GM12878 (cell line): ENCODE measurements around the gene FBN2. TPM values are rescaled to one million over a fixed set of nuclear protein-coding genes. Genes with fewer than 3 reads are reported as not detected.

ENCODE experiments used
- ATAC-seq: fragments of 200-7000 bp; cut with Tn5 transposase; 3 replicates; pipeline ENCODE4 v1.9.1; 2020; ENCODE audit warnings: mild to moderate bottlenecking, moderate library complexity
- BruUV-seq: library from RNA; stranded (reverse); fragments of 400-500 nt; replicated peaks from 2 replicates; lab custom pipeline; 2021; lab: Mats Ljungman, UMichigan
- CTCF ChIA-PET: fragments of 300-600 bp; sonication (Branson Sonifier 250); formaldehyde crosslinking; extraction: SDS; loops from one replicate; lab custom pipeline; 2021; ENCODE audit warnings: inconsistent platforms; lab: Yijun Ruan, JAX
- POLR2A ChIA-PET: fragments of 350-600 bp; formaldehyde crosslinking; extraction: SDS; loops from one replicate; lab custom pipeline; 2021; ENCODE audit warnings: inconsistent platforms; lab: Charles Lee
- RAD21 ChIA-PET: fragments of 300-600 bp; sonication (Branson Sonifier 250); formaldehyde crosslinking; loops from one replicate; lab custom pipeline; 2023; ENCODE audit warnings: antibody characterized with exemption; ENCODE audit not compliant: unreplicated experiment; lab: Charles Lee
- SMC1A ChIA-PET: fragments of 300-600 bp; sonication (Branson Sonifier 250); formaldehyde crosslinking; loops from one replicate; lab custom pipeline; 2023; ENCODE audit not compliant: unreplicated experiment, uncharacterized antibody; lab: Charles Lee
- DNase-seq: peaks from one replicate; pipeline ENCODE4 v3.0.0-alpha.2; 2011; ENCODE audit warnings: low read depth, low spot score
- FAIRE-seq: peaks from 3 replicates; lab custom pipeline; 2011; peaks lifted over from hg19 to GRCh38; lab: Jason Lieb, UNC
- H2AFZ ChIP-seq: 2 replicates; pipeline ENCODE4 v1.6.0; 2011; ENCODE audit warnings: low read depth, low read length, control low read depth; ENCODE audit not compliant: control insufficient read depth
- H3K27ac ChIP-seq: 2 replicates; pipeline ENCODE4 v1.5.1; 2011; ENCODE audit warnings: control low read depth; ENCODE audit not compliant: control insufficient read depth, insufficient read depth
- H3K27me3 ChIP-seq, 2 experiments: replicated peaks in 1 of 2; 2 replicates each; pipeline versions ENCODE4 v1.6.0 to v1.6.1; 2011; ENCODE audit warnings: low read length in 1 of 2; ENCODE audit not compliant: control insufficient read depth in 2 of 2, insufficient read depth in 2 of 2
- H3K36me3 ChIP-seq, 2 experiments: 2 replicates each; pipeline ENCODE4 v1.5.1; 2011; ENCODE audit warnings: low read length in 1 of 2; ENCODE audit not compliant: control insufficient read depth in 2 of 2, insufficient read depth in 2 of 2
- H3K4me1 ChIP-seq: 2 replicates; pipeline ENCODE4 v1.6.1; 2011; ENCODE audit warnings: mild to moderate bottlenecking, low read length, moderate library complexity, mixed read lengths; ENCODE audit not compliant: control insufficient read depth, insufficient read depth
- H3K4me2 ChIP-seq: 2 replicates; pipeline ENCODE4 v1.6.0; 2011; ENCODE audit warnings: control low read depth; ENCODE audit not compliant: control insufficient read depth, insufficient read depth
- H3K4me3 ChIP-seq: fragments of 200-600 bp; sonication (generic); 2 replicates; pipeline ENCODE4 v1.5.1; 2016
- H3K79me2 ChIP-seq: 2 replicates; pipeline ENCODE4 v1.6.0; 2011; ENCODE audit warnings: low read length; ENCODE audit not compliant: control insufficient read depth, insufficient read depth
- H3K9ac ChIP-seq: 2 replicates; pipeline ENCODE4 v1.8.0; 2011; ENCODE audit warnings: low read length, control low read depth, mixed read lengths; ENCODE audit not compliant: control insufficient read depth, insufficient read depth
- H3K9me3 ChIP-seq: replicated peaks from 3 replicates; pipeline ENCODE4 v1.5.1; 2011; ENCODE audit warnings: mild to moderate bottlenecking, low read length; ENCODE audit not compliant: control insufficient read depth, insufficient read depth
- H4K20me1 ChIP-seq: 2 replicates; pipeline ENCODE4 v1.6.0; 2011; ENCODE audit not compliant: control insufficient read depth, insufficient read depth
- KLF5 ChIP-seq: fragments of 450-650 bp; IDR thresholded peaks from 2 replicates; pipeline ENCODE4 v1.6.1; 2014; ENCODE audit warnings: mild to moderate bottlenecking; ENCODE audit not compliant: partially characterized antibody
- MTA3 ChIP-seq: IDR thresholded peaks from 2 replicates; pipeline ENCODE4 v1.6.1; 2012; ENCODE audit warnings: low read length, inconsistent platforms, borderline replicate concordance
- NR2C2 ChIP-seq: IDR thresholded peaks from 2 replicates; pipeline ENCODE4 v1.6.1; 2011; ENCODE audit warnings: borderline replicate concordance, low read depth; ENCODE audit not compliant: control insufficient read depth, insufficient read length
- WGBS: methylation state at CpG from one replicate; pipeline ENCODE4 v1.1.6; 2016; ENCODE audit warnings: low lambda C conversion rate; ENCODE audit not compliant: insufficient replicate concordance, insufficient coverage; ENCODE audit errors: missing lambda C conversion rate; 5-methylcytosine and 5-hydroxymethylcytosine counted together
- in situ Hi-C: fragments of 300-500 bp; cut with MboI; formaldehyde crosslinking; loops from 9 replicates; pipeline ENCODE4 v1.14.3; 2018; ENCODE audit warnings: mixed read lengths
- intact Hi-C: fragments of 100-400 bp; cut with micrococcal nuclease; formaldehyde crosslinking; loops from one replicate; pipeline ENCODE4 v1.14.2; 2022; ENCODE audit not compliant: unreplicated experiment
- polyA plus RNA-seq, 11 experiments: library from polyadenylated mRNA; depleted of rRNA in 4 of 11; unstranded in 6 of 11; stranded (reverse) in 5 of 11; fragments of >200 nt; fragmentation: Nextera tagmentation in 4 of 11; fragmentation: Illumina TruSeq in 1 of 11; extraction: Ambion mirVana in 4 of 11; extraction: Trizol in 1 of 11; gene quantifications; 1 replicate in 1 of 11; 2 replicates in 10 of 11; pipeline versions ENCODE4 v1.2.1 to v1.2.3, GENCODE V29; 2011 to 2016; ENCODE audit warnings: inconsistent platforms in 2 of 11, missing spikeins in 2 of 11, low read depth in 1 of 11
- total RNA-seq, 4 experiments: library from RNA; depleted of rRNA in 3 of 4; stranded (reverse); fragments of >200 nt in 3 of 4; fragmentation: Illumina TruSeq in 1 of 4; extraction: Trizol in 1 of 4; gene quantifications; 2 replicates each; pipeline versions ENCODE4 v1.2.1 to v1.2.3, GENCODE V29; 2013 to 2021

Gene FBN2
- total and polyA plus RNA-seq, 10 of the 15 experiments (the other 5 are each of a cell fraction or from before 2014, with no cell fraction given), result 0.01 to 0.98 (median 0.10) TPM; not detected in 3

GRCh38 chr5:128516978-128517377, 21.1 kb downstream of the FBN2 start:
- no peaks in the 10 kb centered on the region for H3K36me3 ChIP-seq
- H3K79me2 ChIP-seq, result no peaks in the 10 kb centered on the region
- ChIA-PET POLR2A (no interaction called here), SMC1A (no interaction called here)
- in situ Hi-C loops, result no loop called here
- DNase-seq, result no peak
- no peak overlapping the region for H3K4me2 ChIP-seq
- 50% methylated on average over 1 of the region's 1 CpG for WGBS
- no peak overlapping the region for H2AFZ ChIP-seq
- H3K4me3 ChIP-seq, result no peak overlapping the region
- H4K20me1 ChIP-seq, result no peaks in the 10 kb centered on the region
- H3K4me1 ChIP-seq, result no peaks in the 10 kb centered on the region
- no peak for TF ChIP-seq KLF5
- TF ChIP-seq, all 136 proteins: peak for 0
- no TSS peak for BruUV-seq
- intact Hi-C loops, result no loop called here
- FAIRE-seq (no peak), ATAC-seq (no peak)
- ChIA-PET CTCF (no interaction called here), RAD21 (no interaction called here)
- Histone ChIP-seq H3K9ac (no peak overlapping the region), H3K27me3 (no peaks in the 10 kb centered on the region), H3K27ac (no peak overlapping the region), H3K9me3 (no peaks in the 10 kb centered on the region)

- Histone ChIP-seq H3K9ac (no peak overlapping the region), H3K4me3 (no peak overlapping the region), H3K27me3 (no peaks in the 10 kb centered on the region), H3K27ac (no peak overlapping the region), H3K4me2 (no peak overlapping the region), H2AFZ (no peak overlapping the region), H4K20me1 (no peaks in the 10 kb centered on the region), H3K79me2 (no peaks in the 10 kb centered on the region), H3K4me1 (no peaks in the 10 kb centered on the region), H3K9me3 (no peaks in the 10 kb centered on the region), H3K36me3 (no peaks in the 10 kb centered on the region)
- BruUV-seq, result no TSS peak
- ATAC-seq, result no peak
- in situ Hi-C loops (no loop called here), intact Hi-C loops (no loop called here)
- ChIA-PET SMC1A (interaction anchor here (0.9 to 1.3 kb wide), 3 partner anchors 14 to 281 kb away, joined by 3 to 4 read pairs (median 3); no protein-coding TSS in a partner anchor), CTCF (interaction anchor here (1.4 kb wide), 1 partner anchor 21 kb away, joined by 3 read pairs; no protein-coding TSS in a partner anchor), POLR2A (interaction anchor here (0.7 kb wide), 1 partner anchor 246 kb away, joined by 3 read pairs; no protein-coding TSS in a partner anchor), RAD21 (interaction anchor here (1.0 kb wide), 2 partner anchors 15 to 16 kb away, joined by 3 read pairs; no protein-coding TSS in a partner anchor)
- no peak for DNase-seq
- 5% methylated on average over 1 of the region's 1 CpG for WGBS
- no peak for FAIRE-seq
- TF ChIP-seq NR2C2 (no peak), MTA3 (no peak)
Measured at GRCh38 chr5:128513806-128514205, 24.2 kb downstream of the FBN2 start.
